Keratinocyte (primary cell): ENCODE measurements around the gene PIPOX. TPM values are rescaled to one million over a fixed set of nuclear protein-coding genes. Genes with fewer than 3 reads are reported as not detected.

Experiments used
- DNase-seq: peaks from one replicate; pipeline ENCODE4 v3.0.0-alpha.2; 2011; ENCODE audit warnings: low read depth, missing footprints, low spot score
- FAIRE-seq: peaks from 2 replicates; lab custom pipeline; 2011; peaks lifted over from hg19 to GRCh38; lab: Jason Lieb, UNC
- H2AFZ ChIP-seq: 2 replicates; pipeline ENCODE4 v1.6.0; 2012; ENCODE audit warnings: low read length, control low read depth, inconsistent platforms; ENCODE audit not compliant: control insufficient read depth
- H3K27ac ChIP-seq: 2 replicates; pipeline ENCODE4 v1.5.1; 2011; ENCODE audit warnings: low read length; ENCODE audit not compliant: control insufficient read depth, insufficient read depth
- H3K27me3 ChIP-seq: 3 replicates; pipeline ENCODE4 v1.6.0; 2011; ENCODE audit warnings: low read length; ENCODE audit not compliant: control insufficient read depth, insufficient read depth; ENCODE audit errors: extremely low read depth
- H3K36me3 ChIP-seq, 2 experiments: 2 replicates in 1 of 2; 3 replicates in 1 of 2; pipeline ENCODE4 v1.5.1; 2011; ENCODE audit warnings: low read length in 2 of 2, mild to moderate bottlenecking in 1 of 2; ENCODE audit not compliant: control insufficient read depth in 2 of 2, insufficient read depth in 2 of 2; ENCODE audit errors: extremely low read depth in 1 of 2
- H3K4me1 ChIP-seq: 3 replicates; pipeline ENCODE4 v1.5.1; 2011; ENCODE audit warnings: low read length; ENCODE audit not compliant: control insufficient read depth, insufficient read depth; ENCODE audit errors: extremely low read depth
- H3K4me2 ChIP-seq: 3 replicates; pipeline ENCODE4 v1.6.0; 2011; ENCODE audit warnings: low read depth, low read length; ENCODE audit not compliant: control insufficient read depth, insufficient read depth; ENCODE audit errors: extremely low read depth
- H3K4me3 ChIP-seq, 3 experiments: fragments of 200-600 bp in 1 of 3; sonication (generic) in 1 of 3; 2 replicates in 2 of 3; 3 replicates in 1 of 3; pipeline ENCODE4 v1.5.1; 2011 to 2016; ENCODE audit warnings: low read length in 3 of 3, mild to moderate bottlenecking in 3 of 3, control low read depth in 2 of 3, inconsistent platforms in 1 of 3, low read depth in 1 of 3, mixed read lengths in 1 of 3, mixed run types in 1 of 3, moderate library complexity in 1 of 3; ENCODE audit not compliant: control insufficient read depth in 2 of 3, insufficient read depth in 2 of 3; ENCODE audit errors: extremely low read depth in 1 of 3
- H3K79me2 ChIP-seq: 2 replicates; pipeline ENCODE4 v1.6.0; 2012; ENCODE audit warnings: low read length; ENCODE audit not compliant: control insufficient read depth, insufficient read depth
- H3K9ac ChIP-seq: 3 replicates; pipeline ENCODE4 v1.6.0; 2011; ENCODE audit warnings: low read length; ENCODE audit not compliant: control insufficient read depth, insufficient read depth; ENCODE audit errors: extremely low read depth
- H3K9me1 ChIP-seq: 3 replicates; pipeline ENCODE4 v1.6.0; 2011; ENCODE audit warnings: low read length; ENCODE audit not compliant: control insufficient read depth, insufficient read depth; ENCODE audit errors: extremely low read depth
- H3K9me3 ChIP-seq: 2 replicates; pipeline ENCODE4 v1.5.1; 2012; ENCODE audit warnings: low read depth, low read length; ENCODE audit not compliant: control insufficient read depth
- H4K20me1 ChIP-seq: 3 replicates; pipeline ENCODE4 v1.6.0; 2011; ENCODE audit warnings: low read length; ENCODE audit not compliant: control insufficient read depth, insufficient read depth; ENCODE audit errors: extremely low read depth
- EZH2 ChIP-seq: IDR thresholded peaks from one replicate; pipeline ENCODE4 v1.6.1; 2012; ENCODE audit warnings: inconsistent platforms, mild to moderate bottlenecking, low read length, moderate library complexity
- dilution Hi-C: fragments of 300-500 bp; cut with MboI; formaldehyde crosslinking; loops from one replicate; pipeline ENCODE4 v1.7.0; 2020; ENCODE audit warnings: low sequenced_read_pairs; ENCODE audit not compliant: extremely low pct_ligation_motif_present
- polyA plus RNA-seq, 5 experiments: library from polyadenylated mRNA; depleted of rRNA in 3 of 5; stranded (reverse) in 3 of 5; stranded (forward) in 1 of 5; unstranded in 1 of 5; fragments of >200 nt; gene quantifications; 1 replicate in 1 of 5; 2 replicates in 3 of 5; 3 replicates in 1 of 5; pipeline versions ENCODE4 v1.2.1 to v1.2.3, GENCODE V29; 2011 to 2012; ENCODE audit warnings: missing spikeins in 2 of 5, low read depth in 1 of 5, low replicate concordance in 1 of 5
- TF ChIP-seq, protein P1 (sequence below), 3 experiments: IDR thresholded peaks in 1 of 3; conservative IDR thresholded peaks in 1 of 3; optimal IDR thresholded peaks in 1 of 3; 2 replicates in 2 of 3; 3 replicates in 1 of 3; pipeline versions ENCODE3 to v1.5.1; 2011; ENCODE audit warnings: low read length in 3 of 3, mild to moderate bottlenecking in 3 of 3, moderate library complexity in 2 of 3, control low read depth in 1 of 3, inconsistent platforms in 1 of 3; ENCODE audit not compliant: insufficient read depth in 2 of 3; ENCODE audit errors: extremely low read depth in 1 of 3

Gene PIPOX
- polyA plus RNA-seq, 1 donor (not counting 4 experiments of a cell fraction or from before 2014, with no cell fraction given): not detected

- Histone ChIP-seq H3K9me1 (no peaks in the 10 kb centered on the region), H3K27me3 (peaks cover 47% of the 10 kb centered on the region), H3K9ac (no peak overlapping the region), H3K9me3 (no peaks in the 10 kb centered on the region), H3K79me2 (no peaks in the 10 kb centered on the region), H3K4me1 (peaks cover 3% of the 10 kb centered on the region), H3K27ac (no peak overlapping the region), H2AFZ (no peak overlapping the region), H4K20me1 (no peaks in the 10 kb centered on the region), H3K36me3 (no peaks in the 10 kb centered on the region), H3K4me2 (no peak overlapping the region), H3K4me3 (no peak overlapping the region)
- dilution Hi-C loops: no loop called here
- DNase-seq (no peak), FAIRE-seq (no peak)
- TF ChIP-seq EZH2: no peak
- TF ChIP-seq, protein P1, sequence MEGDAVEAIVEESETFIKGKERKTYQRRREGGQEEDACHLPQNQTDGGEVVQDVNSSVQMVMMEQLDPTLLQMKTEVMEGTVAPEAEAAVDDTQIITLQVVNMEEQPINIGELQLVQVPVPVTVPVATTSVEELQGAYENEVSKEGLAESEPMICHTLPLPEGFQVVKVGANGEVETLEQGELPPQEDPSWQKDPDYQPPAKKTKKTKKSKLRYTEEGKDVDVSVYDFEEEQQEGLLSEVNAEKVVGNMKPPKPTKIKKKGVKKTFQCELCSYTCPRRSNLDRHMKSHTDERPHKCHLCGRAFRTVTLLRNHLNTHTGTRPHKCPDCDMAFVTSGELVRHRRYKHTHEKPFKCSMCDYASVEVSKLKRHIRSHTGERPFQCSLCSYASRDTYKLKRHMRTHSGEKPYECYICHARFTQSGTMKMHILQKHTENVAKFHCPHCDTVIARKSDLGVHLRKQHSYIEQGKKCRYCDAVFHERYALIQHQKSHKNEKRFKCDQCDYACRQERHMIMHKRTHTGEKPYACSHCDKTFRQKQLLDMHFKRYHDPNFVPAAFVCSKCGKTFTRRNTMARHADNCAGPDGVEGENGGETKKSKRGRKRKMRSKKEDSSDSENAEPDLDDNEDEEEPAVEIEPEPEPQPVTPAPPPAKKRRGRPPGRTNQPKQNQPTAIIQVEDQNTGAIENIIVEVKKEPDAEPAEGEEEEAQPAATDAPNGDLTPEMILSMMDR (optimal IDR thresholded peaks at IDR 0.05 in 1 of 3, IDR thresholded peaks at IDR 0.05 in 1 of 3, conservative IDR thresholded peaks at IDR 0.05 in 1 of 3; ENCODE audit: extremely low read depth in 1 of 3, insufficient read depth in 2 of 3, low read length in 3 of 3): no peak
These were observed 34.4 kb upstream of the PIPOX start for GRCh38 chr17:29008591-29008990.

DNA sequence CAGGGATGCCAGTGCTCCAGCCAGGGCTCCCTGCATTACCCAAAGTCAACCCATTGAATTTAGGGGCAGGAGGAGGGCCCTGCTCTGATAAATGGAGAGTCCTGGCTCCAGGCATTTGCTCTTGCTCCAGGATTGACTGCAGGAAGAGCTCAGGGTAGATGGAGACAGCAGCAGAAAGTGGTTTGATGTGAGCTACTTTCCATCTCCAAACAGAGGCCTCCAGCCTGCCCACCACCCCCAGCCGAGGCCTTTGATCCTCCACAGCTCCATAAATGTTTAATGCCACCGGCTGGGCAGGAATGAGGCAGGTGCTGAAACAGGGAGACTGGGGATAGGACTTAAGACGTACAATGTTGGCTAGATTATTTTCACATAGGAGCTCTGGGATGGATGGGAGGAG lies 32.8 kb upstream of the PIPOX start:
- dilution Hi-C loops: no loop called here

More for the DNA sequence above, 32.8 kb upstream of the PIPOX start:
- Histone ChIP-seq H3K4me1 (peaks cover 3% of the 10 kb centered on the region), H3K79me2 (no peaks in the 10 kb centered on the region), H3K27me3 (peaks cover 36% of the 10 kb centered on the region), H2AFZ (no peak overlapping the region), H3K9ac (no peak overlapping the region), H4K20me1 (no peaks in the 10 kb centered on the region), H3K4me2 (no peak overlapping the region), H3K9me3 (no peaks in the 10 kb centered on the region), H3K4me3 (no peak overlapping the region), H3K36me3 (no peaks in the 10 kb centered on the region), H3K27ac (no peak overlapping the region), H3K9me1 (no peaks in the 10 kb centered on the region)
- FAIRE-seq (no peak), DNase-seq (no peak)
- TF ChIP-seq EZH2: no peak
- TF ChIP-seq, protein P1 (optimal IDR thresholded peaks at IDR 0.05 in 1 of 3, IDR thresholded peaks at IDR 0.05 in 1 of 3, conservative IDR thresholded peaks at IDR 0.05 in 1 of 3; ENCODE audit: extremely low read depth in 1 of 3, insufficient read depth in 2 of 3, low read length in 3 of 3): no peak
